NCI-H2171 (cell line): ENCODE results near the gene DLG3.
A peak's percentile ranks its signal among the peaks of the same experiment; 100 is the strongest.
"Not testable (repeated sequence)": the region's sequence is repeated elsewhere in the genome, so short reads cannot be mapped to it uniquely, and the experiment has no call there.

Experiments
- DNase-seq: peaks from one replicate; lab custom pipeline; 2025; lab: John Stamatoyannopoulos, UW

The DLG3 gene

GRCh38 chrX:70444326-70444945 is at the start of gene DLG3:
TSS of gene DLG3 (plus strand) at chrX:70444835. CDS start at chrX:70445202, 367 bp downstream.
- peak; percentile 18 for DNase-seq

- DNase-seq: no peak
Measured at GRCh38 chrX:70398899-70399298, 45.7 kb upstream of the DLG3 start.

GRCh38 chrX:70400181-70400580 is 44.5 kb upstream of the DLG3 start:
- DNase-seq: not testable (repeated sequence)

- DNase-seq: no peak
Measured at GRCh38 chrX:70402721-70403120, 41.9 kb upstream of the DLG3 start.

GRCh38 chrX:70405003-70405402 is 39.6 kb upstream of the DLG3 start:
- DNase-seq: no peak

- DNase-seq: no peak
Measured at GRCh38 chrX:70410921-70411320, 33.7 kb upstream of the DLG3 start.

GRCh38 chrX:70411475-70411874 is 33.2 kb upstream of the DLG3 start:
- DNase-seq: no peak

GRCh38 chrX:70421618-70422017 is 23.0 kb upstream of the DLG3 start:
- DNase-seq: no peak

- peak; percentile 40 for DNase-seq
Measured at GRCh38 chrX:70422851-70423341, 21.7 kb upstream of the DLG3 start, which contains the start of gene GDPD2. TSS of gene GDPD2 (plus strand) at chrX:70423314. CDS start at chrX:70424985, 1,671 bp downstream.

GRCh38 chrX:70423936-70424675 is 20.5 kb upstream of the DLG3 start:
- DNase-seq: no peak

GRCh38 chrX:70424801-70425200 is 19.8 kb upstream of the DLG3 start:
- no peak for DNase-seq

GRCh38 chrX:70426286-70427278 is 18.1 kb upstream of the DLG3 start:
- no peak for DNase-seq

- no peak for DNase-seq
Measured at GRCh38 chrX:70427365-70427764, 17.3 kb upstream of the DLG3 start.

GRCh38 chrX:70429759-70430158 is 14.9 kb upstream of the DLG3 start:
- DNase-seq: no peak

- no peak for DNase-seq
Measured at GRCh38 chrX:70432936-70433847, 11.4 kb upstream of the DLG3 start.

GRCh38 chrX:70433848-70434351 is 10.7 kb upstream of the DLG3 start:
- DNase-seq: peak; percentile 48

- peak; percentile 75 for DNase-seq
Measured at GRCh38 chrX:70434352-70434866, 10.2 kb upstream of the DLG3 start.

GRCh38 chrX:70434914-70435586 is 9.6 kb upstream of the DLG3 start:
- no peak for DNase-seq

- DNase-seq: no peak
Measured at GRCh38 chrX:70436343-70436742, 8.3 kb upstream of the DLG3 start.

- DNase-seq: no peak
Measured at GRCh38 chrX:70437011-70437410, 7.6 kb upstream of the DLG3 start.
